NCI-H2107 treated with DMSO at 0.1 percent for 48 hours (cell line): ENCODE measurements around the gene CREG2.
A peak's percentile ranks its signal among the peaks of the same experiment; 100 is the strongest.

Experiments used
- DNase-seq: peaks from one replicate; lab custom pipeline; 2025; ENCODE audit not compliant: unreplicated experiment; lab: John Stamatoyannopoulos, UW

Gene CREG2, protein sequence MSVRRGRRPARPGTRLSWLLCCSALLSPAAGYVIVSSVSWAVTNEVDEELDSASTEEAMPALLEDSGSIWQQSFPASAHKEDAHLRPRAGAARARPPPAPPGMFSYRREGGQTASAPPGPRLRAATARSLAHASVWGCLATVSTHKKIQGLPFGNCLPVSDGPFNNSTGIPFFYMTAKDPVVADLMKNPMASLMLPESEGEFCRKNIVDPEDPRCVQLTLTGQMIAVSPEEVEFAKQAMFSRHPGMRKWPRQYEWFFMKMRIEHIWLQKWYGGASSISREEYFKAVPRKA

DNA sequence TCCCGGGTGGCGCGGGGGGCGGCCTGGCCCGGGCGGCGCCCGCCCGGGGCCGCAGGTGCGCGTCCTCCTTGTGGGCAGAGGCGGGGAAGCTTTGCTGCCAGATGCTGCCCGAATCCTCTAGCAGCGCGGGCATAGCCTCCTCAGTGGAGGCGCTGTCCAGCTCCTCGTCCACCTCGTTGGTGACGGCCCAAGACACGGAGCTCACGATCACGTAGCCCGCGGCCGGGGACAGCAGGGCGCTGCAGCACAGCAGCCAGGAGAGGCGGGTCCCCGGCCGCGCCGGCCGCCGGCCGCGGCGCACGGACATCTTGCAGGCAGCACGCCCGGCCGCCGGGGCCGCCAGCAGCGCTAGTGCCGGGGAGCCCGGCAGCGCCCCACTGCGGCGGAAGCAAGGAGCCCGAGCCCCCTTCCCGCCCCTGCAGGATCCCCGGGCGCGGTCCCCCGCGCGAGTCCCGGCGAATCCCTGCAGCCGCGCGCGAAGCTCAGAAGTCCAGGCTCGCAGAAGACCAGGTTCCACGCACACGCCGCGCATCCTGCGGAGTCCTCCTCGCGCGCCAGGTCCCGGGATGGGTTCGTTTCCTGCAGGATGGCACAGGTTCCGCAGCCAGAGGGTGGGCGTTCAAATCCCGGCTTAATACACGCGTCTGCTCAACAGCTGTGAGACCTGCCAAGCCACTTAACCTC is at the start of gene CREG2:
Gene CREG2, minus strand, starts transcription at position 353 of the 684 bp plus-strand sequence. Its CDS starts 46 bp downstream, at position 307.
- DNase-seq, result no peak

DNA sequence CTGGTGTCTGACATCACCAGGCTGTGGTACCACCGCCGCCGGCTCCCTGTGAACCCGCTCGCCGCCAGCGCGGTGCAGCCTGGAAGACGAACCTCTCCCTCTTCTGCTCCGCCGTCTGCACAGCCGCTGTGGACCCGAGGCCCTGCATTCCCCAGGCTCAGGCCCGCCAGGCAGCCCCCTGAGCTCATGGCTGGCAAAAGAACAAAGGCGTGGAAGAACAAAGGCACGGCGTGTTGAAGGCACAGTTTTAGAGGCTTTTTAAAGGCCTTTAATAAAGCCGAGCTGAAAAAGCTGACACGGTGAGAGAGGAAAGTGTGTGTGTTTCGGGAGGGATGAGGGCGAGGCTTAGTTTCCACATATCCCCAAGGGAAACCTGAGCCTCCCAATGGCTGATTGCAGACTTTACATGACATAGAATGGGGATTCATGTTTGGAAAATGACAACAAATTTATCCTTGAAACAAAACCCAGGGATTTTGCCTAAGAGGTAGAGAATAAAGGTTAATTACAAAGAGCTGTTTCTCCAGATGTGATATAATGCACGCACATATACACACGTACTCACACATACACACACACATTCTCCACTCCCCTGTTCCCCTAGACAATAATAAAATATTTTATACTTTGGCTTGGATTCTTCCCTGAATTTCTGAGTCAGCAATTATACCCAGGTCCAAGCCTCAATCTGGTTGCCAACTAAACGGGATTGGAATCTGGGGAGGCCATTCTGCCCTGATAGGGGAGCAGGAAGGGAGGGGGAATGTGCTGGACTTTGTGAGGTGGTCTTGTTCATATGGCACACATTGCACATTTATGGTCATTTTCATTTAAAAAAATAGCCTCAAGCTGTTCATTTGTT is 47.9 kb upstream of the CREG2 start:
- DNase-seq, result no peak

DNA sequence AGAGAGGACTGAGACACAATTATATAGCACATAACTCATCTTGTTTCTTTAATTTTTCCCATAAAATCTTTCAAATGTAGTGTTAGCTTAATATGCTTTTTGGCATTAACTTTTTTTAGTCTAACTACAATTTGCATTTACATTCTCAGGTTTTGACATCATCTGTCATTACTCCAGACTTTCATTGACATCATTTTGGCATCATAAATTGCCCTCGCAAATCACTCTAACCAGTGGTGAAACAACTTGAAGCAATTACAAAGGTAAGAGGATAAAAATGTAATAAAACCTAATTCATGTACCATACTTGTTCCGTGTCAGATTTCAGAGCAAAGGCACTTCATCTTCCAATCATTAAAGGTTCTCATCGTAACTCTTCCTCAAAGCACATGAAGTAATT is 46.2 kb upstream of the CREG2 start:
- DNase-seq, result no peak

DNA sequence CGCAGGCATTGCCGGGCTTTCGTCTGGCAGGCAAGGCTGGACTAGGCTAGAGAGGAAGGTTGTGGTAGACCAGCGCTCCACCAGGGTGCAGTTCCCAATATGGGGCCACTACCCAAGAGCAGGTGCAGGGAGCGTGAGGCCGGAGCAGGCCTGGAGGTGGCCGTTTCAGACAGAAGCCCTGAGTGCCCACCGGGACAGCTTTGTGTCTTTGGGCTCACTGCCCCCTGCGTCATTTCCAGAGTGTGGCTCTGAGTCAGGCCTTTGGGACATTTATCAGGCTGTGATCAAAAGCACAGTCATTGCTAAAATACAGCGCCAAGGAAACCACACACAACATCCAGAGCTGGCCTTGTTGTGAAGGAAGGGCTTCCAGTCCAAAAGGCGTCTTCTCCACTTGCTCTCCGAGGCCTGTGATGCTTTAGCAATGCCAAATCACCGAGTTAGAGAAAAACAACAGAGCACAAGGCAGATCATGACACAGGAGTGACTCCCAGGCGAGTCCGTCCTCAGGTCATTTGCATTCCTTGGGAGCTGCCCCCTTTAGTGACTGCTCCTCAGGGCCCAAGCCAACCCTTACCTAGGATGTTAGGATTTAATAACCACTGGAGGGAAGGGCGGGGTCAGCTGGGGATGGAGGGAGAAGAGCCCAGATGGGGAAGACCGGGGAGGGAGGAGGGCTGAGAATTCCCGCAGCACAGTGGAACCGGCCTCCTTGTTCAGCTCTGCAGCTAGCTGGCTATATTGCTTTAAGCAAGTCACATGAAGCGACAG is 45.3 kb upstream of the CREG2 start:
- DNase-seq, result no peak

DNA sequence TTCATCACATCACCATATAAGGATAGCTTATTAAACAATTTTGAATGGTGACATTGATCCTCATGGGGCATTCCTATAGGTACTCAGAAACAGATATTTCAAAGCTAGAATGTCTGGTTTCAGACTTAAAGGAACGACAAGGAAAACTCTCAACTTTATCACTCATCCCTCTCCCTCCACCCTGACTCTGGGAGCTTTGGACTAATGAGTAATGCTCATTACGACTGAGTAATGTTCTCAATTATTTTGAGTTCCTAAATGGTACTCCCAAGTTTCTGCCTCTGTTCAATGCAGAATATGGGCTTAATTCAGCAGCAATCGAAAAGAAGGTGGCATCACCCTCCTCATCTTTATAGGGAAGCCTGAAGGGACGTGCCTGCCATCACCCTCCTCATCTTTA is 44.2 kb upstream of the CREG2 start:
- DNase-seq, result no peak

DNA sequence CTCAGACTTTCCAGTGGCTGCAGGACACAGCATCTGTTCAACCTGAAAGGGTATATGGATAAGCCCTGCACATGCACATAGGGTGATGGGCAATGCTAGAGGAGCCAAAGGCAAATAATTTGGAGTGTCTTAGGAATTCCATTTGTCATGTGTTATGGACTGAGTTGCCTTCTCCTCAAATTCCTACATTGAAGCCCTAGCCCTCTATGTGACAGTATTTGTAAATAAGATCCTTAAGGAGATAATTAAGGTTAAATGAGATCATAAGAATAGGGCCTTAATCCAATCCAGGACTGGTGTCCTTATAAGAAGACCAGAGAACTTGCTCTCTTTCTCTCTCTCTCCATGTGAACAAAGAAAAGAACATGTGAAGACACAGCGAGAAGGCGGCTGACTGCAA is 42.9 kb upstream of the CREG2 start:
- DNase-seq, result no peak

DNA sequence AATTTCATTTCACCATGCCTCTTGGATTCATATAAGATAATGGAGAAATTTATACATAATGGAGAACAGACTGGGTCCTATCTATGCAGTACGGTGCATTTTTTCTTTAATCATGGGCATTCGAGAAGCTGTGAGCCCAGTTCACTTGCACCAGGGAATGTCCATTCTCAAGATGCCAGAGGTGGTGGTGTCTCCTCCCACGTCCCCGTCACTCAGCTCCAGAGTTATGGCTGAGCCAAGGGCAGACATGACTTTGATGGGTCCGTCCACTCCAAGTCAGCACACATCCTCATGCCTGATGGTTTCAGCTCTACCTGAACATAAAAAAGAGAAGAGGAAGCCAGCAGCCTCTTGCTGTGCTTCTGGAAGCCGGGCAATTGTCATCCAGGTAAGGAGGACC is 42.1 kb upstream of the CREG2 start:
- no peak for DNase-seq

DNA sequence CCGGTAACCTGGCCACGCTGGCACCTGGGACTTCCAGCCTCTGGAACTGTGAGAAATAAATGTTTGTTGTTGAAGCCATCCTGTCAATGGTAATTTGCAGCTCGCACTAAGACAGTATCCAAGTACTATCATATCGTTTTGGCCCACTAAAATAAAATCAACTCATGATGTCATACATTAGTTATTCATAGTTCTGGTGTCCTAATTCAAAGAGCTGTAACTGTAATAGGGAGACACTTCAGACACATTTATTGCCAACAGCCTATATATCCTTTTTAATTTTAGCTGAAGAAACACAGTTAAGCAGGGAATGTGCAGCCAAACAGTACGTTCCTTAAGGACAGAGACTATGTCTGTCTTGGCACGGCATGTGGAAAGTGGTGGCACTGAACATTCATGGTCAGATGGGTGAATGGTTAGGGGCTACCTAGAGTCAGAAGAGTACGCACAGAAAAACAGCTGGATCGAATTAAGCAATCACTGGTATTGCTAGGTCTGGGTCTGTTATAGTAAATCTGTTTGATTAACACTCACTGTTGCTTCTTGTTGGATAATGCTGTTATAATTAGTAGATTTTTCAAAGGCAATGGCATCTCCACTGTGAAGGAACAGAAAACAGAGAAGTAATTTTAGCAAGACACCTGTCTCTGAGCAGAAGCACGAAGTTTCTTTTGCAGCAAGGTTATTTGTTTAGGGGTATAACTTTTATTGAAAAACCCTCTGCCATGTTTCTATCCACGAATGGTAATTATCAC is 41.3 kb upstream of the CREG2 start:
- DNase-seq, result no peak

DNA sequence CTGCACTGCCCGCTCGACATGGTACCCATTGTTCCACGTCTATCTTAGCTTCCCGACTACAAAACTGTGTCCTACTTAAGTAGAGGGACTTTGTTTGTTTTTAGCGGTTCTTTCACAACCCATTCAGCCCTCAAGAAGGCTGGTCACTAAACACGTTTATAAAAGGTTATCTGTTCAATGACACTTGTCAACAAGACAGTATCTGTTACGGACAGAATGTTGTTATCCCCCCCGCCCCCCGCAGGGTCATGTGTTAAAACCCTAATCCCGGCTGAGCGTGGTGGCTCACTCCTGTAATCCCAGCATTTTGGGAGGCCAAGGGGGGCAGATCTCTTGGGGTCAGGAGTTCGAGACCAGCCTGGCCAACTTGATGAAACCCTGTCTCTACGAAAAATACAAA is 40.4 kb upstream of the CREG2 start:
- no peak for DNase-seq

DNA sequence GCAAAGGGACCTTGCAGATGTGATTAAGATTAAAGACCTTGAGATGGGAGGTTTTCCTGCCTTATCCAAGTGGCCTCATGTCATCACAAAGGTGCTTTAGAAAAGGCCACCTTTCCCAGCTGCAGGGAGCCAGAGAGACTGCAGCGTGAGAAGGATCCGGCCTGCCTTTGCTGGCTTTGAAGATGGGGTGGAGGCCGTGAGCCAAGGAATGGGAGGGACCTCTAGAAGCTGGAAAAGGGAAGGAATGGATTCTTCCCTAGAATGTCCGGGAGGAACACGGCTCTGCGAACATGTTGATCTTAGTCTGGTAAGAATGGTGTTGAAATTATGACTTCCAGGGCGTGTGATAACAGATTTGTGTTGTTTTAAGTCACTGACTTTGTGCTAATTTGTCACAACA is 39.9 kb upstream of the CREG2 start:
- DNase-seq, result no peak

DNA sequence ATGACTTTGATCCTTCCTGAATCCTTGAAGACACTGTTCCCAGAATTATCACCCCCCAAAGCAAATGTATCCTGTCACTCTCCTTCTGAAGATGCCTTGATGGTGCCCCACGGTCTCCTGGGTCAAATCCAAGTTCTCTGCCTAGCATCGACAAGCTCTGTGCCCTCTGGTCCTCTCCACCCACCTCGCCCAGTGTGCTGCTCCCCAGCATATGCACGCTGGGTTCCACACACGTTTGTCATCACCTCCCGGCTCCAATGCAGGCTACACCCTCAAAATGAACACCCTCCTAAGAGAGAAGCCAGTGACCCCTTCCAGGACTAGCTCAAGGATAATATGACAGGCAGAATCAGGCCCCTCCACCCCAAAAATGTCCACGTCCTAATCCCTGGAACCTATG is 39.5 kb upstream of the CREG2 start:
- DNase-seq, result no peak

DNA sequence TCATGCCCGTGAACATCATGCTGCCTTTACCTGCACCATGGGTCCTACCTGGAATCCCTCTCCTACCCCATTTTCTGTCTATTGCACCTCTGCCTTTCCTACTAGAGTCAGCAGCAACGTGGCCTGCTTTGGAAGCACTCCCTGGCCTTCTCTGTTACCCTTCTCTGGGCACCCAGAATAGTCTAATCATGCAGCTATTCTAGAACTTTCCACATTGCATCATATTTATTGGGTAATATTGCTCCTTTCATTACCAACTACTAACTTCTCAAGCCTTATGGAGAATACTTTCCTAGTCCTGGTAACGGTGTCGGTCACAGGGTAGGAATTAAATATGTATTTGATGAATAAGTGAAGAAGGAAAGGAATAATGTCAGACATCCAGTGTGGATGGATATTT is 33.3 kb upstream of the CREG2 start:
- DNase-seq, result no peak

DNA sequence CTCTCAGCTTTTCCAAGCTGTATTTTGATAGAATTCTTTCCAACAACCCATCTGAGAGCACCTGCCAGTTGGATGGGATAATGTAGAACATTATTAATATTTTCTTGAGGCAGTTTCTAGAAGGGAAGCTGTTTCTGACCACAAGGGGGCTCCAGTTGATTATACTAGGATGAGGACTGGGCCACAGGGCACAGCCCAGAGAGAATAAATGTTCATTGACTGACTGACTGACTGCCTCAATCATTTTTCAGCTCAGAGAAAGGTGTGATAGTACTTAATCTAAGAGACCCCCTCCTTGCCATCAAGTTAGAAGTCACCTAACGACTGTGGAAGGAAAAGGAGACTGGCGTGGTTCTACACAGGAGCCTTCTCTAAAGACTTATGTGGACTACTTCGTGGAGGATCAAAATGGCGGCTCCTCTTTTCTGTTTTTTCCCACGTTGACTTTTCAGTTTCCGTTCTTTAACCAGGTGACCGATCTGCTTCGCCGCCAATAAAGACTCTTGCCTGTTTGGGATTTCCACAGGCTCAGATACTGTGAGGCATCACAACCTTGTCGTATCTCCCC is 31.9 kb upstream of the CREG2 start:
- peak; percentile 14 for DNase-seq

DNA sequence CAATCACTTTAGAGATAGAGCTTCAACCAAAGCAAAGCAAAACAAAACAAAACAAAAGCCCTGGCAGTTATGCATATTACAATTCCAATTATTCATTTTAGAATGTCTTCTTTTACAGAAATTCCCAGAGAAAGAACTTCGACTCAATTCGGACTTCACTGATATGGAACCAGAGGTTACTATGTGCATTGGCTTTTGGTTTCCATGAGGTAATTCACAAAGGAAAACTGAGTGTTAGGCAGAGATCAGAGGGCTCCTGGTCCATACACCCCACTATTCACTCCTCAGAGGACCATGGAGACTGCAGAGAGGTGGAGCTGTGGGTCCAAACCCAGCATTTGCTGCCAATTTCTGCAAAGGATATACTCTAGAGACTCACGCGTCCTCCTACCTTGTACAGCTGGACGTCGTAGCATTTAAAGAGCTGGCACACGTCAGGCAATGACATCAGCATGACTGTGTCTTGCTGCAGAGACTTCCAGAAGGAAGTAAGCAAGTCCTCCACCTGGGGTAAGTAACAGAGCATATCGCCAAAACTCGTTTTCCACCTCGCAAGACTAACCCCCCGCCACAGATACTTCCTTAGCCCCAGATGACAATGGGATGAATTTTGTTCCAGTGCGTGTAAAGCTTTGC is 31.3 kb upstream of the CREG2 start:
- no peak for DNase-seq

DNA sequence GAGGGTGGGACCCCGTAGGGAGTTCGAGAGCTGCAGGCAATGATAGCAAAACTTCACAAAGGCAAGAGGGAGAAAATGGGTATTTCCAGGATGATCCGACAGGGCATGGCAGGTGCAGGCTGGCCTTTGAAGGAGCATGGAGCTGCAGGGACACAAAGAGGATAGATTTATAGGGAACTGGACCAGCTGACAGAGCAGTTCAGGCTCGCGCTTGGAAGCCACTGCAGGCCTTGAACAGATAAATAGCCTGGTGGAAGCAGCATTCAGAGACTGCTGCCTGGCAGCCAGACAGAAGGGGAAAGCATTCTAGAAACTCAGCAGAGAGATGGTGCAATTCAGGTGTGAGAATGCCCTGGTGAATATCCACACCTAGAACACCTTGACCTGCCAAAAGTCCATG is 29.3 kb upstream of the CREG2 start:
- DNase-seq, result no peak

DNA sequence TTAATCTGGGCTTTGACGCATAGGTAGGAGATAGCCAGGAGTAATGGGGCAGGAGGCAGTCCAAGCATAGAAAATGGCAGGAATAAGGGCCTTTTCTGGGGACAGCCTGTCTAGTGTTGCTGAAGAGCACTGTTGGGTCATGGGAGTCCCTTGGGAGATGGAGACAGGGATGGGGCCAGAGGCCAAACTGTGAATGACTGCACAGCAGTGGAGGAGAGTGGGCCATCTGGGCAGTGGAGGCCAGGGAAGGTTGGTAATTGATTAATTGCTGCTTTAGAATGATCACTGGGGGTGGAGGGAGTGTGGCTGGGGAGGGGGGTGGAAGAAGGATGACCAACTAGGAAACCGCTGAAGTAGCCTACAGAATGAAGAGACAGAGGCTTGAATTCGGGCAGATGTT is 28.6 kb upstream of the CREG2 start:
- no peak for DNase-seq

DNA sequence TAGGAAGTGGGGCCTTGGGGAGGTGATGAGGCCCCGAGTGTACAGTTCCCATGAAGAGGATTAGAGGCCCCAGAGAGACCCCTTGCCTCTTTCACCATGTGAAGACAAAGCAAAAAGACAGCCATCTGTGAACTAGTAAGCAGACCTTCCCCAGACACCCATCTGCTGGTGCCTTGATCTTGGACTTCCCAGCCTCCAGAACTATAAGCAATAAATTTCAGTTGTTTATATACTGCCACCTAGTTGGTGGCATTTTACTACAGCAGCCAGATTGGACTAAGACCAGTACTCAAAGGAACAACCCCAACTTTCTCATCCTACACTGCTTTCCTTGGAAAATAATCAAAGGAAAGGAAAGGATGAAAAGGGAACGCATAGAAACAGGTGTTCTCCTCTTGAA is 27.9 kb upstream of the CREG2 start:
- no peak for DNase-seq

DNA sequence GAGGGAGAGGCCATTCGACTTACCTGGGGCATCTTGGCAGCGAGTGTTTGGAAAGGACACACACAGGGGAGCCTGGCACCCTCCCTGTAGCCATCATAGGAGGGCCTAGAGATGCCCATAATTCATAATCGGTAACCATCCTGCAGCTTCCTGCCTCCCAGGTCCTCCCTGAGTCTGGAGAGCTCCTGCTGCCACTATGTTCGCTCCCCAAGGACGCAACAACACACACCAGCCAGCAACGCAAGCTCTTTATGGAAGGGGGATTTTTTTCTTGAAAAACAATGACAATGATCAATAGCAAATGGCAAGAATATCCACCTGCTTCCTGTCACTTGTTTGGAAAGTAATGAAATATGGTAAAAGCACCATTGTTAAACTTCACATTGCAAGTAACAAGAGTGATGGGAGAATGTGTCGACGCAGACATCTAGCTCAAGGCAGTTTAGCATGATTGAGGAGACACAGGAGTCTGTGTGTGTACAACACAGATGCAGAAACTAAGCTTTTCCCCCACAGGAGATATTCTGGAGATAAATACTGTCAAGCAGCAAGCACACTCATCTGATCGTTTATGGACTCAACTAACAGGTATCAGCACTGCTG is 24.9 kb upstream of the CREG2 start:
- no peak for DNase-seq

DNA sequence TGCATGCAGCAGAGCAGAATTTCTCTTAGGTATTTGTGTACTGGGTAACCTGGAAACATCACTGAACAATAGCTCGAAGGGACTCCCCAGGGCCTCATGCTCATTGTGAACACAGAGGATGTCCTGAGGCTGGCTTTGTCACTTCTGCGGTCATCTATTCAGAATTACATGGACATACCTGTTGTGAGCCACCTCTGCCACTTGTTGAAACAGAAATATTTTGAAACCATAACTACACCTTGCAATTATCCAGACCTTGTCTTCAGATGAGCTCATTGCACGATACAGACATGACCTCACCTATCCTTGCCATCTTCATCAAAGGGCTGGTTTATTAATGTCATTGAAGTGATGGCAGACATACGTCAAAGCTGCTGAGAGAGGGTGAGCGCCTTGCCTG is 23.4 kb upstream of the CREG2 start:
- no peak for DNase-seq
